GM12878 (cell line): ENCODE data around the gene PDILT. TPM values are rescaled to one million over a fixed set of nuclear protein-coding genes. Genes with fewer than 3 reads are reported as not detected.

ENCODE experiments used
- ATAC-seq: fragments of 200-7000 bp; cut with Tn5 transposase; 3 replicates; pipeline ENCODE4 v1.9.1; 2020; ENCODE audit warnings: mild to moderate bottlenecking, moderate library complexity
- BruUV-seq: library from RNA; stranded (reverse); fragments of 400-500 nt; replicated peaks from 2 replicates; lab custom pipeline; 2021; lab: Mats Ljungman, UMichigan
- CTCF ChIA-PET: fragments of 300-600 bp; sonication (Branson Sonifier 250); formaldehyde crosslinking; extraction: SDS; loops from one replicate; lab custom pipeline; 2021; ENCODE audit warnings: inconsistent platforms; lab: Yijun Ruan, JAX
- POLR2A ChIA-PET: fragments of 350-600 bp; formaldehyde crosslinking; extraction: SDS; loops from one replicate; lab custom pipeline; 2021; ENCODE audit warnings: inconsistent platforms; lab: Charles Lee
- RAD21 ChIA-PET: fragments of 300-600 bp; sonication (Branson Sonifier 250); formaldehyde crosslinking; loops from one replicate; lab custom pipeline; 2023; ENCODE audit warnings: antibody characterized with exemption; ENCODE audit not compliant: unreplicated experiment; lab: Charles Lee
- SMC1A ChIA-PET: fragments of 300-600 bp; sonication (Branson Sonifier 250); formaldehyde crosslinking; loops from one replicate; lab custom pipeline; 2023; ENCODE audit not compliant: unreplicated experiment, uncharacterized antibody; lab: Charles Lee
- DNase-seq: peaks from one replicate; pipeline ENCODE4 v3.0.0-alpha.2; 2011; ENCODE audit warnings: low read depth, low spot score
- FAIRE-seq: peaks from 3 replicates; lab custom pipeline; 2011; peaks lifted over from hg19 to GRCh38; lab: Jason Lieb, UNC
- H2AFZ ChIP-seq: 2 replicates; pipeline ENCODE4 v1.6.0; 2011; ENCODE audit warnings: low read depth, low read length, control low read depth; ENCODE audit not compliant: control insufficient read depth
- H3K27ac ChIP-seq: 2 replicates; pipeline ENCODE4 v1.5.1; 2011; ENCODE audit warnings: control low read depth; ENCODE audit not compliant: control insufficient read depth, insufficient read depth
- H3K27me3 ChIP-seq, 2 experiments: replicated peaks in 1 of 2; 2 replicates each; pipeline versions ENCODE4 v1.6.0 to v1.6.1; 2011; ENCODE audit warnings: low read length in 1 of 2; ENCODE audit not compliant: control insufficient read depth in 2 of 2, insufficient read depth in 2 of 2
- H3K36me3 ChIP-seq, 2 experiments: 2 replicates each; pipeline ENCODE4 v1.5.1; 2011; ENCODE audit warnings: low read length in 1 of 2; ENCODE audit not compliant: control insufficient read depth in 2 of 2, insufficient read depth in 2 of 2
- H3K4me1 ChIP-seq: 2 replicates; pipeline ENCODE4 v1.6.1; 2011; ENCODE audit warnings: mild to moderate bottlenecking, low read length, moderate library complexity, mixed read lengths; ENCODE audit not compliant: control insufficient read depth, insufficient read depth
- H3K4me2 ChIP-seq: 2 replicates; pipeline ENCODE4 v1.6.0; 2011; ENCODE audit warnings: control low read depth; ENCODE audit not compliant: control insufficient read depth, insufficient read depth
- H3K4me3 ChIP-seq: fragments of 200-600 bp; sonication (generic); 2 replicates; pipeline ENCODE4 v1.5.1; 2016
- H3K79me2 ChIP-seq: 2 replicates; pipeline ENCODE4 v1.6.0; 2011; ENCODE audit warnings: low read length; ENCODE audit not compliant: control insufficient read depth, insufficient read depth
- H3K9ac ChIP-seq: 2 replicates; pipeline ENCODE4 v1.8.0; 2011; ENCODE audit warnings: low read length, control low read depth, mixed read lengths; ENCODE audit not compliant: control insufficient read depth, insufficient read depth
- H3K9me3 ChIP-seq: replicated peaks from 3 replicates; pipeline ENCODE4 v1.5.1; 2011; ENCODE audit warnings: mild to moderate bottlenecking, low read length; ENCODE audit not compliant: control insufficient read depth, insufficient read depth
- H4K20me1 ChIP-seq: 2 replicates; pipeline ENCODE4 v1.6.0; 2011; ENCODE audit not compliant: control insufficient read depth, insufficient read depth
- E2F8 ChIP-seq: fragments of 450-650 bp; IDR thresholded peaks from 2 replicates; pipeline ENCODE4 v1.6.1; 2018; ENCODE audit warnings: mild to moderate bottlenecking, low read depth, moderate library complexity; ENCODE audit not compliant: partially characterized antibody
- IKZF1 ChIP-seq: fragments of 450-650 bp; conservative IDR thresholded peaks from 2 replicates; pipeline ENCODE4 v1.6.1; 2017; ENCODE audit warnings: antibody characterized with exemption, mild to moderate bottlenecking
- NFYB ChIP-seq: IDR thresholded peaks from 2 replicates; pipeline ENCODE4 v1.6.1; 2011; ENCODE audit warnings: low read depth, mild to moderate bottlenecking, low read length, improper control_type of control experiment, moderate library complexity; ENCODE audit not compliant: insufficient read depth
- NRF1 ChIP-seq: conservative IDR thresholded peaks from 2 replicates; pipeline ENCODE4 v1.6.1; 2011; ENCODE audit warnings: mild to moderate bottlenecking, low read depth, low read length, improper control_type of control experiment
- ZBTB11 ChIP-seq: fragments of 450-650 bp; formaldehyde crosslinking; IDR thresholded peaks from 2 replicates; pipeline ENCODE4 v1.5.0; 2022; ENCODE audit warnings: mild to moderate bottlenecking, missing genetic modification characterization
- ZZZ3 ChIP-seq: IDR thresholded peaks from 2 replicates; pipeline ENCODE4 v1.6.1; 2011; ENCODE audit warnings: low read depth; ENCODE audit not compliant: control insufficient read depth, insufficient read length
- WGBS: methylation state at CpG from one replicate; pipeline ENCODE4 v1.1.6; 2016; ENCODE audit warnings: low lambda C conversion rate; ENCODE audit not compliant: insufficient replicate concordance, insufficient coverage; ENCODE audit errors: missing lambda C conversion rate; 5-methylcytosine and 5-hydroxymethylcytosine counted together
- in situ Hi-C: fragments of 300-500 bp; cut with MboI; formaldehyde crosslinking; loops from 9 replicates; pipeline ENCODE4 v1.14.3; 2018; ENCODE audit warnings: mixed read lengths
- intact Hi-C: fragments of 100-400 bp; cut with micrococcal nuclease; formaldehyde crosslinking; loops from one replicate; pipeline ENCODE4 v1.14.2; 2022; ENCODE audit not compliant: unreplicated experiment
- polyA plus RNA-seq, 11 experiments: library from polyadenylated mRNA; depleted of rRNA in 4 of 11; unstranded in 6 of 11; stranded (reverse) in 5 of 11; fragments of >200 nt; fragmentation: Nextera tagmentation in 4 of 11; fragmentation: Illumina TruSeq in 1 of 11; extraction: Ambion mirVana in 4 of 11; extraction: Trizol in 1 of 11; gene quantifications; 1 replicate in 1 of 11; 2 replicates in 10 of 11; pipeline versions ENCODE4 v1.2.1 to v1.2.3, GENCODE V29; 2011 to 2016; ENCODE audit warnings: inconsistent platforms in 2 of 11, missing spikeins in 2 of 11, low read depth in 1 of 11
- total RNA-seq, 4 experiments: library from RNA; depleted of rRNA in 3 of 4; stranded (reverse); fragments of >200 nt in 3 of 4; fragmentation: Illumina TruSeq in 1 of 4; extraction: Trizol in 1 of 4; gene quantifications; 2 replicates each; pipeline versions ENCODE4 v1.2.1 to v1.2.3, GENCODE V29; 2013 to 2021

Gene PDILT
- total and polyA plus RNA-seq, 10 of the 15 experiments (the other 5 are each of a cell fraction or from before 2014, with no cell fraction given) = not detected

- TF ChIP-seq NRF1 = no peak
- no peak for TF ChIP-seq ZBTB11 (CRISPR knock-in tag)
Measured at GRCh38 chr16:20329392-20330138, 75.0 kb downstream of the PDILT start (continued).

- FAIRE-seq (no peak), ATAC-seq (no peak), DNase-seq (no peak)
- POLR2A ChIA-PET = no interaction called here
- Histone ChIP-seq H3K4me1 (no peaks in the 10 kb centered on the region), H3K9ac (no peak within 1 kb of the TSS), H4K20me1 (no peaks in the 10 kb centered on the region)
- TF ChIP-seq E2F8 = no peak
- no peak for TF ChIP-seq ZZZ3
- no peak for TF ChIP-seq NFYB
- no peak for TF ChIP-seq IKZF1
- TF ChIP-seq, all 136 proteins: peak for 0
- in situ Hi-C loops (no loop called here), intact Hi-C loops (no loop called here)
- no peak within 1 kb of the TSS for H3K4me2 ChIP-seq
- no peaks in the 10 kb centered on the region for H3K9me3 ChIP-seq
- ChIA-PET CTCF (no interaction called here), RAD21 (no interaction called here), SMC1A (no interaction called here)
- H2AFZ ChIP-seq = no peak within 1 kb of the TSS
- no peaks in the 10 kb centered on the region; a peak in 1 of 4 replicates for H3K27me3 ChIP-seq
- H3K27ac ChIP-seq = no peak within 1 kb of the TSS
- H3K4me3 ChIP-seq = no peak within 1 kb of the TSS
- no TSS peak for BruUV-seq
- H3K36me3 ChIP-seq = no peaks in the 10 kb centered on the region
- 19% methylated on average over 7 of the region's 7 CpGs for WGBS
- H3K79me2 ChIP-seq = no peaks in the 10 kb centered on the region
Measured at GRCh38 chr16:20327444-20328041, 77.0 kb downstream of the PDILT start, which contains the start of gene GP2. Gene GP2, minus strand, starts transcription at chr16:20327513. Its CDS starts 1,082 bp downstream, at chr16:20326431.
